NK-92 treated with Interleukin-12 subunit alpha and Interleukin-12 subunit beta, amount 100 ng/mL, for 24 hours (cell line): Measurements from ENCODE around the gene SAMD8.
"Not testable (repeated sequence)": the region's sequence is repeated elsewhere in the genome, so short reads cannot be mapped to it uniquely, and the experiment has no call there.

ENCODE experiments used
- DNase-seq: peaks from one replicate; lab custom pipeline; 2025; lab: John Stamatoyannopoulos, UW

Gene SAMD8

GRCh38 chr10:75107756-75108683 lies 3.4 kb upstream of the SAMD8 start:
- DNase-seq = no peak

DNA sequence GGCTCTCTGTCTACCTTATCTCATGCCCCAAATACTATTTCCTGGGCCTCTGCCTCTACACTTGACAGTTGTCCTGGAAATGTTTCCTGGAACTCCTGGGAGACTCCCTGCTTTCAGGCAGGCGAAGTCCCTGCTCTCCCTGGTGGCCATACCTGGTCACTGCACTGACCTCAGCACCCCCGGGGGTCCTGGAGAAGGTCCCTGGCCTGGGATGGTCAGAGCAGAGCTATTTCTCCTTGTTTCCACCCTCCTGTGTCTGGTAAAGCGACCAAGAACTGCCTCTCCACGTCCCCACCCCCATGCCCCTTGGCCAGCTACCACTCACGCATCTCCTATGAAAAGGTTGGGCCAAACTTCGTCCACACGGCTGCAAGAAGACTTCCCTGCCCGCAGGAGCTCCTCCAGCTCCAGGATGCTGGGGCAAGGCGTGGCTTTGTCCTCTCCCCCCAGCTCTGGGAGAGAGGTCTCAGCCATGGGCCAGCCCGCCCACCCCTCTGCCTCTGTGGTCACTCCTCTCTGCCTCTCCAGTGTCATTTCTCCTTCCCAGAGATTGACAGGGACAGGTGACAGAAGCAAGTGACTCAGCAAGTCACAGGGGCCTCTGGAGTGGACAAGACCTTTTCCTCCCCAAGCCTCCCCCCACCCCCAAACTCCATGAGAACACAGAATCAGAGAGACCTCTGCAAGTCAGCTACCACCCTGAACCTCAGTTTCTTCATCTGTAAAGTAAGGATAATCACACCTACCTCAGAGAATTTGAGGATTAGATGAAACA lies 2.6 kb upstream of the SAMD8 start:
- DNase-seq = no peak

GRCh38 chr10:75109459-75109778 lies 2.0 kb upstream of the SAMD8 start:
- DNase-seq = no peak

GRCh38 chr10:75110006-75110632 lies 1.3 kb upstream of the SAMD8 start:
- no peak for DNase-seq

GRCh38 chr10:75111907-75112679 lies 637 bp downstream of the SAMD8 start:
- no peak for DNase-seq

- no peak for DNase-seq
Observed at GRCh38 chr10:75115137-75115536, 3.7 kb downstream of the SAMD8 start.

GRCh38 chr10:75116941-75117775 lies 5.7 kb downstream of the SAMD8 start:
- DNase-seq = not testable (repeated sequence)

DNA sequence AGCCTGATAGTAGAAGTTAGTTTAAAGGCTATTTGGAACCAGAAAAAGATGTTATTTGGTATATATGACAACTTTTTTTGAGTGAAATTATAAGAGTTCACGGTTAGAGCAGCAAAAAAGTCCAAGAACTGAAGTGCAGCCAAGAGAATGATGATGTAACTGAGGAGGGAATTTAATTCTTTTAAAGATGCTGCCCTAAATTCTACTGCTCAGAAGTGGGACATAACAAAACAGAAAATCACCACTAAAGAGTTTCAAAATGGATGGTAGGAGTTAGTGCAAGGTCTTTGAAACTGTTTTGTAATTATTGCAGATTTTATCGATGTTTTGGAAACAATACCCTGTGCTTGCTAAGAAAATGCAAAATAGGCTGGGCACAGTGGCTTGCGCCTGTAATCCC lies 6.5 kb downstream of the SAMD8 start:
- no peak for DNase-seq

GRCh38 chr10:75119444-75120066 lies 8.1 kb downstream of the SAMD8 start:
- not testable (repeated sequence) for DNase-seq

DNA sequence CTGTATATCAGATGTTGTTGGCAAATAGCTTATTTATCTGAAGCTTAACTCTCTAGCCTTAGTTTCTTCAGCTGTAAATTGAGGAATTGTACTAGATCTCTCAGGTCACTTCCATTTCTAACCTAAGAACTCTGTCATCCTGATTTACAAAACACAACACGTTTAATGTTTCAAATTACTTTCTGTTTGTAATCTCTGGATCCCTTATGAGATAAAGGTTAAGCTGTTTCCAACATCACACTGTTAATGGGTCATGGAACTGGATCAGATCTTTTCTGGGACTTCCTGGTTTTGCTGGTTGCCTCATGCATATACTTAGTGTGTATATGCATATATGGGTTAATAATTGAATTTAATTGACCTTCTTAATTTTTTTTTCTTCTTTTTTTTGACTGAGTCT lies 9.9 kb downstream of the SAMD8 start:
- DNase-seq = no peak

DNA sequence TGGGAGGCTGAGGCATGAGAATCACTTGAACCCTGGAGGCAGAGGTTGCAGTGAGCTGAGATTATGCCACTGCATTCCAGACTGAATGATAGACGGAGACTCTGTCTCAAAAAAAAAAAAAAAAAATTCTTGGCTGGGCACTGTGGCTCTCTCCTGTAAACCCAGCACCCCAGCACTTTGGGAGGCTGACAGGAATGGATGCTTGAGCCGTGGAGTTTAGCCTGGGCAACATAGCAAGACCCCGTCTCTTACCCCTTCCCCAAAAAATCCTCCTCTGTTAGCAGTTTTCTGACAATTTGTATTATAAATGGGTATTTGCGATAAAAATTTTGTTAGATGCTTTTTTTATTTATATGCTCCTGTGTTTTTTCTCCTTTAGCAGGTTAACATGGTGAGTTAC lies 11.0 kb downstream of the SAMD8 start:
- no peak for DNase-seq

- DNase-seq = no peak
Observed at GRCh38 chr10:75123088-75123682, 11.7 kb downstream of the SAMD8 start.

DNA sequence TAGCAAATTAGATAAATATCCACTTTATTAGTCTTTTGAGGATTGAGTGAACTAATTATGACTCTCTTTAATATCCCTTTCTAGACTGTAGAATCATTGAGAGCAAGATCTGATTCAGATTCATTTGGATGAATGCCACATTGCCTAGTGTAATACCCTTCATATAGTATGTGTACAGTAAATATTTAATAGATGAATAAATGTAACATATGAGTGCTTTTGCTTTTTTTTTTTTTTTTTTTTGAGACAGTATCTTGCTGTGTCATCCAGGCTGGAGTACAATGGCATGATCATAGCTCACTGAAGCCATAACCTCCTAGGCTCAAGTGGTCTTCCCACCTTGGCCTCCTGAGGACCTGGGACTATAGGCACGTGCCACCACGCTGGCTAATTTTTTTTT lies 14.8 kb downstream of the SAMD8 start:
- no peak for DNase-seq

GRCh38 chr10:75127471-75127870 lies 16.0 kb downstream of the SAMD8 start:
- no peak for DNase-seq

GRCh38 chr10:75128985-75129384 lies 17.5 kb downstream of the SAMD8 start:
- not testable (repeated sequence) for DNase-seq

- no peak for DNase-seq
Observed at GRCh38 chr10:75129537-75129936, 18.1 kb downstream of the SAMD8 start.

GRCh38 chr10:75133701-75134100 lies 22.2 kb downstream of the SAMD8 start:
- DNase-seq = not testable (repeated sequence)

GRCh38 chr10:75136346-75136745 lies 24.9 kb downstream of the SAMD8 start:
- DNase-seq = no peak

- peak; percentile 12 for DNase-seq
Observed at GRCh38 chr10:75137533-75138438, 26.3 kb downstream of the SAMD8 start.
